ENCODE measurements around the gene OPN1SW.

Gene OPN1SW

GRCh38 chr7:128778946-128779345 lies 3.4 kb upstream of the OPN1SW start:
- Histone ChIP-seq H3K9ac (ENCODE audit: low read length) (no peak overlapping the region), H3K27me3 (ENCODE audit: insufficient read depth, low read length) (peaks cover 6% of the 10 kb centered on the region; the same call in 1 of the 2 replicates), H3K4me3 (ENCODE audit: low read depth, low read length, poor library complexity, severe bottlenecking) (no peak overlapping the region), H3K9me2 (ENCODE audit: low read depth, low read length) (no peaks in the 10 kb centered on the region), H3K79me2 (ENCODE audit: insufficient read depth, low read length) (no peaks in the 10 kb centered on the region), H3K9me3 (ENCODE audit: low read length) (peaks cover 14% of the 10 kb centered on the region), H3K27ac (ENCODE audit: low read depth, low read length, poor library complexity, severe bottlenecking) (no peak overlapping the region), H3K4me2 (ENCODE audit: low read length) (no peak overlapping the region), H4K20me1 (ENCODE audit: insufficient read depth, low read length) (no peaks in the 10 kb centered on the region), H3K4me1 (ENCODE audit: insufficient read depth, low read length, severe bottlenecking) (no peaks in the 10 kb centered on the region), H3F3A (ENCODE audit: insufficient read depth, low read length) (no peaks in the 10 kb centered on the region), H2AFZ (ENCODE audit: low read length) (no peak overlapping the region), H3K36me3 (ENCODE audit: insufficient read depth, low read length) (no peaks in the 10 kb centered on the region; the same call in 1 of the 2 replicates)
- no peak for TF ChIP-seq EZH2 (IDR thresholded peaks at IDR 0.05; ENCODE audit: borderline replicate concordance, low read length)
- no peak for TF ChIP-seq CTCF (IDR thresholded peaks at IDR 0.05; ENCODE audit: low read length)

GRCh38 chr7:128777156-128778123 lies 1.8 kb upstream of the OPN1SW start:
- Histone ChIP-seq H3K9me2 (ENCODE audit: low read depth, low read length) (no peaks in the 10 kb centered on the region), H3K27me3 (ENCODE audit: insufficient read depth, low read length) (peaks cover 6% of the 10 kb centered on the region; the same call in 1 of the 2 replicates), H3K27ac (ENCODE audit: low read depth, low read length, poor library complexity, severe bottlenecking) (no peak overlapping the region), H2AFZ (ENCODE audit: low read length) (no peak overlapping the region), H3K79me2 (ENCODE audit: insufficient read depth, low read length) (no peaks in the 10 kb centered on the region), H3K4me3 (ENCODE audit: low read depth, low read length, poor library complexity, severe bottlenecking) (no peak overlapping the region), H4K20me1 (ENCODE audit: insufficient read depth, low read length) (no peaks in the 10 kb centered on the region), H3K9ac (ENCODE audit: low read length) (no peak overlapping the region), H3K4me2 (ENCODE audit: low read length) (no peak overlapping the region), H3K36me3 (ENCODE audit: insufficient read depth, low read length) (peaks cover 10% of the 10 kb centered on the region), H3F3A (ENCODE audit: insufficient read depth, low read length) (no peaks in the 10 kb centered on the region), H3K4me1 (ENCODE audit: insufficient read depth, low read length, severe bottlenecking) (no peaks in the 10 kb centered on the region), H3K9me3 (ENCODE audit: low read length) (peaks cover 14% of the 10 kb centered on the region)
- TF ChIP-seq CTCF (IDR thresholded peaks at IDR 0.05; ENCODE audit: low read length), result no peak
- no peak for TF ChIP-seq EZH2 (IDR thresholded peaks at IDR 0.05; ENCODE audit: borderline replicate concordance, low read length)

- no peaks in the 10 kb centered on the region for H3K4me1 ChIP-seq (ENCODE audit: insufficient read depth, low read length, severe bottlenecking)
- H3F3A ChIP-seq (ENCODE audit: insufficient read depth, low read length), result no peaks in the 10 kb centered on the region
- H3K4me3 ChIP-seq (ENCODE audit: low read depth, low read length, poor library complexity, severe bottlenecking), result no peak overlapping the region
- no peak overlapping the region for H3K27ac ChIP-seq (ENCODE audit: low read depth, low read length, poor library complexity, severe bottlenecking)
- no peaks in the 10 kb centered on the region for H3K9me2 ChIP-seq (ENCODE audit: low read depth, low read length)
- no peak overlapping the region for H3K4me2 ChIP-seq (ENCODE audit: low read length)
- peaks cover 14% of the 10 kb centered on the region for H3K9me3 ChIP-seq (ENCODE audit: low read length)
- TF ChIP-seq EZH2 (IDR thresholded peaks at IDR 0.05; ENCODE audit: borderline replicate concordance, low read length) (no peak), CTCF (IDR thresholded peaks at IDR 0.05; ENCODE audit: low read length) (no peak)
- no peaks in the 10 kb centered on the region for H4K20me1 ChIP-seq (ENCODE audit: insufficient read depth, low read length)
- H3K36me3 ChIP-seq (ENCODE audit: insufficient read depth, low read length), result peaks cover 34% of the 10 kb centered on the region
- no peaks in the 10 kb centered on the region for H3K79me2 ChIP-seq (ENCODE audit: insufficient read depth, low read length)
- H3K27me3 ChIP-seq (ENCODE audit: insufficient read depth, low read length), result no peaks in the 10 kb centered on the region; the same call in 1 of the 2 replicates
- H2AFZ ChIP-seq (ENCODE audit: low read length), result no peak overlapping the region
- H3K9ac ChIP-seq (ENCODE audit: low read length), result no peak overlapping the region
Observed at GRCh38 chr7:128774921-128775320, 673 bp downstream of the OPN1SW start.

Measured in OCI-LY1 (cell line).